ENCODE measurements around the gene AQP1. TPM values are rescaled to one million over a fixed set of nuclear protein-coding genes. Genes with fewer than 3 reads are reported as not detected.
A peak's percentile ranks its signal among the peaks of the same experiment; 100 is the strongest.

The AQP1 gene
- total RNA-seq, 1 experiment from 2014 or later: 70.4 TPM

GRCh38 chr7:30921540-30922401 is 10.1 kb downstream of the AQP1 start:
- no peak for DNase-seq (ENCODE audit: low read depth)

DNA sequence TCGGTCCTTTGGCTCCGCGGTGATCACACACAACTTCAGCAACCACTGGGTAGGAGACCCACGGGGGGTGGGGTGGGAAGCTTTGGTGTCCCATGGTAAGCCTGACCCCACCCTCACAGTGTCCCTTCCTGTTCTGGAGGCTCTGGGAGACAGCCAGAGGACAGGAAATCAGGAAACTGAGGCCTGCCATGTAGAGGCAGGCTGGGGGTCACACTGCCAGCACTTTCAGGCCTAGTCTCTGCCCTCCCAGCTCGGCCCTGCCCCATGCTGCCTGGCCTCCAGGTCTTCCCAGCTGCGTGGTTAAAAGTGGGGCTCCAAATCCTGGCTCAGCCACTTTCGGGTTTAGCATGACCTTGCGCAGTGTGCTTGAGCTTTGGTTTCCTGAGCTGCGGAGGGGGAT is 10.9 kb downstream of the AQP1 start:
- DNase-seq (ENCODE audit: low read depth): no peak

DNA sequence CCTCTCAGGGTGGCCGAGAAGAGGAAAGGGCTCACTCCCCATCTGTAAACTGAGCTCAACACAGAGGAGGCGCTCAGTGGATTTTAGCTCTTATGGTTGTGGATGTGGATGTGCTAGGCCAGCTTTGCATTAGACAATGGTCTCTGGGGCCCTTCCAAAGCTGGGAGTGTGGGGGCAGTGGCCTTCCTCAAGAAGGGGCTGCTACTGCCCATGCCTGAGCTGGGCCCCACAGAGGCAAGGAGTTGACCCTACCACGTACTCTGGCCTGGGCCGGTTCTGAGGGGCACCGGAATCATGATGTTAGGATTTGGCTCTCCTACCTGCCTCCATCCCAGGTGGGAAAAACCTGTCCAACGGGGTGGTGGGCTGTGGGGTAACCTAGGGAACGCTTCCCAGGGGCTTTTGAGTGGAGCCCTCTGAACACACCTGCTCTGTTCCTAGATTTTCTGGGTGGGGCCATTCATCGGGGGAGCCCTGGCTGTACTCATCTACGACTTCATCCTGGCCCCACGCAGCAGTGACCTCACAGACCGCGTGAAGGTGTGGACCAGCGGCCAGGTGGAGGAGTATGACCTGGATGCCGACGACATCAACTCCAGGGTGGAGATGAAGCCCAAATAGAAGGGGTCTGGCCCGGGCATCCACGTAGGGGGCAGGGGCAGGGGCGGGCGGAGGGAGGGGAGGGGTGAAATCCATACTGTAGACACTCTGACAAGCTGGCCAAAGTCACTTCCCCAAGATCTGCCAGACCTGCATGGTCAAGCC is 11.5 kb downstream of the AQP1 start:
- no peak for DNase-seq (ENCODE audit: low read depth)

DNA sequence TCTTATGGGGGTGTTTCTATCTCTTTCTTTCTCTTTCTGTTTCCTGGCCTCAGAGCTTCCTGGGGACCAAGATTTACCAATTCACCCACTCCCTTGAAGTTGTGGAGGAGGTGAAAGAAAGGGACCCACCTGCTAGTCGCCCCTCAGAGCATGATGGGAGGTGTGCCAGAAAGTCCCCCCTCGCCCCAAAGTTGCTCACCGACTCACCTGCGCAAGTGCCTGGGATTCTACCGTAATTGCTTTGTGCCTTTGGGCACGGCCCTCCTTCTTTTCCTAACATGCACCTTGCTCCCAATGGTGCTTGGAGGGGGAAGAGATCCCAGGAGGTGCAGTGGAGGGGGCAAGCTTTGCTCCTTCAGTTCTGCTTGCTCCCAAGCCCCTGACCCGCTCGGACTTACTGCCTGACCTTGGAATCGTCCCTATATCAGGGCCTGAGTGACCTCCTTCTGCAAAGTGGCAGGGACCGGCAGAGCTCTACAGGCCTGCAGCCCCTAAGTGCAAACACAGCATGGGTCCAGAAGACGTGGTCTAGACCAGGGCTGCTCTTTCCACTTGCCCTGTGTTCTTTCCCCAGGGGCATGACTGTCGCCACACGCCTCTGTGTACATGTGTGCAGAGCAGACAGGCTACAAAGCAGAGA is 12.2 kb downstream of the AQP1 start:
- DNase-seq (ENCODE audit: low read depth): no peak

GRCh38 chr7:30924624-30925023 is 13.0 kb downstream of the AQP1 start:
- DNase-seq (ENCODE audit: low read depth): no peak

- DNase-seq (ENCODE audit: low read depth): no peak
Observed at GRCh38 chr7:30925117-30925516, 13.5 kb downstream of the AQP1 start.

DNA sequence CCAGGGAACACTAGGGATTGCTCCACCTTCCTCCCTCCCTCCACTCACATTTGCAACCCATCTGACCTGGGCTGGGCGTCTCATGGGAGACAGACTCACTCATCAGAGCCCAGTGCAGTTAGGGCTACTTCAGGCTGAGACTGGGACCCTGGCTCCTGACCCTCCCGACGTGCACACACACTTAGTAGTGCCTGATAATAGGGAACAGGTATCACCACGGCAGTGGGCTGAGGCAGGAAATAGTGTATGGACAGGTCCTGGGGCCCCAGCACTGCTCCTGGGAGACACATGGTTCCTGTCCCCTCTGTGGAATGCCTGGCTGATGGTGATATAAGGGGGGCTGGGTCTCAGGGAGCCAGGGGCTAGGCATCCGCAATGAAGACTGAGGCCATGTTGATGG is 14.3 kb downstream of the AQP1 start:
- no peak for DNase-seq (ENCODE audit: low read depth)

DNA sequence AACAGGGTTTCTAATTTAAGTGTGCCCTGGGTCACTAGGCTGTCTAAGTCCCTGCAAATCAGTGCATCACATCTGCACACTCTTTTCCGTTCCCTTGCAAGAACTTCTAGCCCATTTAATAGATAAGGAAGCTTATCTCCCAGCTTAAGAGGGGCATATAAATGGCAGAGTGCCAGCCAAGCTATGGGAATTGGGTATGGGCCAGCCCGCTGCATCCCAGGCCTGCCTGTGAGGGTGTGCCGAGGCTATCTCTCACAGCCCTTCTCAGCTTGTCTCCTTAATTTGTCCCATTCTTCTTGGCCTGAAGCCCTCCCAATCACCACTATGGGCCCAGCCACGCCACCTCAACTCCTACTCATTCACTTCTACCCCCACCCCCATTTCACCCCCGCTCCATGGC is 14.7 kb downstream of the AQP1 start:
- no peak for DNase-seq (ENCODE audit: low read depth)

GRCh38 chr7:30927040-30927439 is 15.4 kb downstream of the AQP1 start:
- DNase-seq (ENCODE audit: low read depth): no peak

- DNase-seq (ENCODE audit: low read depth): no peak
Observed at GRCh38 chr7:30927559-30927958, 15.9 kb downstream of the AQP1 start.

- no peak for DNase-seq (ENCODE audit: low read depth)
Observed at GRCh38 chr7:30928254-30928872, 16.7 kb downstream of the AQP1 start.

GRCh38 chr7:30929686-30930085 is 18.0 kb downstream of the AQP1 start:
- DNase-seq (ENCODE audit: low read depth): no peak

- no peak for DNase-seq (ENCODE audit: low read depth)
Observed at GRCh38 chr7:30930621-30931020, 19.0 kb downstream of the AQP1 start.

DNA sequence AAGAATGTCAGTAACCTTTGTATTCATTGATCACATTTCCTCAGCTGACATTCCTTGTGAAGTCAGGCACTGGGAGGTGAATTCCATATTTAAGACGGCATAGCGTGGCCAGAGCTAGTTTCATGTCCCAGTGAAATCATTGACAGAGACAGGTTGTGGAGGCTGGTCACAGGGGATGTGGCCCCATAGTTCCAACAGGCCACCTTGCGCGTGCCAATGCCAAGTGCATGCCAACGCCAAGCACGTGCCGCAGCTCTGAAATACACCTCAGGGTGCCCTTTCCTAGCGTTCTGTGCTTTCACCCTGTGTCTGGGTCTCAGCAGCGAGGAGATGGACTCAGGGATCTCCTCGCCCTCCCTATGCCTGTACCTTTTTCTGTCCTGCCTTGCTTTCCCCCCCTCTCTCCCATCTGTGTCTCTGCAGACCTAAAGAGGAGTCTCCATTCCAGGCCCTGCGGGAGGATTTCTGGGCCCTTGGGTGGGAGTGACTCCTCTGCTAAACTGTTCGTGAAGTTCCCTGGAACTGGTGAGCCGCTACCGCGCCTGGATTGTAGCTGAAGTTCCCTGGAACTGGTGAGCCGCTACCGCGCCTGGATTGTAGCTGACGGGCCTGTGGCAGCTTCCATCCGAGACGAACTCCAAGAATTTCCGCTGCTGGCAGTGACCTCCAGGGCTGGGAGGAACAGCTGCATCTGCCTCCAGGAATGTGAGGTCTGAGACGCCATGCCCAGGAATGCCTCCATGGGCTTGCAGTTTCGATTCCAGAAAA is 19.7 kb downstream of the AQP1 start:
- peak; percentile 60 for DNase-seq (ENCODE audit: low read depth)

DNA sequence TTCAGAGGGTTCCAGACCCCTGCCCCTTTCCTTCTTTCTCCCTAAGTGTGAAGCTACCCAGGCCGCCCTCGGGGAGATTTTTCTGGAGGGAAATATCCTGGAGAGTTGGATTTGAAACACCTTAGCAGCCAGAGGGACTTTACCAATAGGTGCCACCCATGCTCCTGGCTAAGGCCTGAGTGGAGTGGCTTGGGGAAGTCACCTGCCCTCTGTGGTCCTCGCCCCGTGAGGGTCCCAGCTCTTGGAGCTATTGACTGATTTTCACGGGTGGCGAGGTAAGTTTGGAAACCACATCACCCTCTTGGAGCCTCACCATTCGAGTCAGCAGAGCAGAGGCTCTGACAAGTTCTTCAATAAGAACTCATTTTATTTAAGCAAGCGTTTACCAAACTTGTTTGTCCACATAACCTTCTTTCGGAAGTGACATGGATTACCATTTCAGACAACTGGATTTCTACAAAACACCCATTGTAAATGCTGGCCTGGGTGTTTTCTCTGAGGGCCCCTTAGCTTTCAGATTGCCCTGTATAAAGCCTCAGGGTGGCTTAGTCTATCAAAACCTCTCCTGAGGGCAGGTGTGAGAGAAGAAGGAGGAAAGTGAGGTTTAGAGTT is 20.4 kb downstream of the AQP1 start:
- no peak for DNase-seq (ENCODE audit: low read depth)

- DNase-seq (ENCODE audit: low read depth): peak; percentile 30
Observed at GRCh38 chr7:30932562-30932961, 20.9 kb downstream of the AQP1 start.

DNA sequence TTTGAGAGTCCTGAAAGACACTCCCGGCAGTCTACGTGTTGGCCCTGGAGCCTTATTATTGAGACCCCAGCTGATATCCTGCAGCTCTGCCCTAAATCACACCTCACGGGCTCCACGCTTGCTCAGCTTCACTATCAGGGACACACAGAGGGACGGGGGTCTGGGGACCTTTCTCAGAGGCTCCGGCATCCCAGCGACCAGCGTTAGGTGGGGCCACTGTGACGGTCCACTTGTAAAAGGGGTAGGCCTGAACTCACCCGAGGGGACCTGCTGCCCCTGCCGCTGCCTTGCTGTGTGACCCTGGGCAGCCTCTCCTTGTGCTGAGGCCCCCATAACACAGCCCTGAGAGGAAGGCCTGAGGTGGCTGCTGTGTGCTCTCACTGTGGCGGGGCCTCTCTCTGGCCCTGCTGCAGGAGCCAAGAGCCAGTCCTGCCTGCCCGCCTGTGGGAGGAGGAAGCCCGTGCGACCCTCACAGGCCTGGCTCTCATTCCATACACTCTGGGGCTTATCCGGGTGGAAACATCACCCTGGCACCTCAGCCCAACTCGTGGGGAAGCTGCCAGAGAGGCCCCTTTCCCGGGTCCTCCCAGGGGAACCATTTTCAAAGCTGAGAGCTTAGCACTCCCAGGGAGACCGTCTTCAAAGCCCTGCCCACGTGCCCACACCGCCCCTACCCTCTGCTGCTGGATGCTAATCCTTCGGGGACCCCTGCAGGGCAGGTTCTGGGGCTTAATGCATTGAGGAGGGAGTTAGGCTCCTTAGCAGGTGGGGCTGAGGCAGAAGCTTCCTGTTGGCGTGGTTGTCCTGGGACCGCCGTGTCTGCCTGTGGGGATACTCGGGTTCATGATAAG is 21.7 kb downstream of the AQP1 start:
- no peak for DNase-seq (ENCODE audit: low read depth)

DNA sequence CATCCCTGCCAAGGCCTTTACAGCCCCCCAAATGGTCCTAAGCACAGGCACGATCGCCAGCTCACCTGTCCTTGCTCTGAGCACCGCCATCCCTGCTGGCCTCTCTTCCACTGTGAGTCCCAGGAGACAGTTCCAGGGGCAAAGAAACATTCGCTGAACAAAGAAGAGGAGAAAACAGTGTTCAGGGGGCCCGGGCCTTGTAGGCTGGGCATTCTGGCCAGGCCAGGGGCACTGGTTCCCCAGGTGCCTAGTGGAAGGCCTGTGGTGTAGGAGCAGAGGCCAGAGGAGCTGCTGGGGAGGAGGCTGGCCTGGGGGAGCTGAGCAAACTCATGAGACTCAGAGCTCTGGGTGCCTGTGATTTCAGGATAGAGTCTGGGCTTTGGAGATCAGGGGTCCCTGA is 22.6 kb downstream of the AQP1 start:
- DNase-seq (ENCODE audit: low read depth): no peak

DNA sequence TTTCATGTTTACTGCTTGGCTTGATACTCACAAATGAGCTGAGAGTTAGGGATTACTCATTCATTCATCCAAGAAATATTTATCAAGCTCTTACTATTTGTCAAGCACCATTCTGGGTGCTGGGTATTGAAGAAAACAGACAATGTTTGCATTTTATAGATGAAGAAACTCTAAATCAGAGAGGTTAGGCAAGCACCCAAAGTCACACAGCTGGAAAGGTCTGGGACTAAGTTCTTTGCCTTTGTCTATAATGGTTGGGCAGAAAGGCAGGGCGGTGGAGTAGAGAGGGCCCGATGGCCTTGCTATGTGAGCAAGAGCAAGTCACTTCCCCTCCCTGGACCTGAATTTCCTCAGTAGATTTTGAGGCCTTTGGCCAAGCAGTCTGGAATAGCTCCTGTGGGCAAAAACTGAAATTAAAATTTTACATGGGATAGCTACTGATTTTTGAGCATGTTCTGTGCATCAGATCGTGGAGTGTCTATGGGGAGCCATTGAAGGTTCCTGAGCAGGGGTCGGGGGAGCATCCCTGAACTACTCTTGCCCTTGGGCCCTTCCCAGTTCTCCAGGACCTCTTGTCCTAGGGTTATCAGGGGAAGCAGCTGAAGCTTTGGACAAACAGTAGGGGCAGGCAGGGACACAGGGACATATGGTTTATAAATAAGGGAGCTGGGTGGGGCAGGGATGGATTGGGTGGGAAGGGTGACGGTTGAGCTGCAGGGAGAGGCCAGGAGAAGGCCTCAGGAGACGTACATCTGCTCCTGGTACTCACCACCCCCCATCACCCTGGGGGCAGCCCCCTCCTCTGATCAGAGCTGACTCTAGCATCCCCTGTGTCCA is 23.3 kb downstream of the AQP1 start:
- no peak for DNase-seq (ENCODE audit: low read depth)

Data from RPMI7951 (cell line).